Astrocyte (in vitro differentiated cells and primary cell): ENCODE data around the gene GSTP1. TPM values are rescaled to one million over a fixed set of nuclear protein-coding genes. Genes with fewer than 3 reads are reported as not detected.
"Not testable (repeated sequence)": the region's sequence is repeated elsewhere in the genome, so short reads cannot be mapped to it uniquely, and the experiment has no call there.

ENCODE experiments used
- DNase-seq: peaks from one replicate; pipeline ENCODE4 v3.0.0-alpha.2; 2010; ENCODE audit warnings: low read depth
- FAIRE-seq: peaks from 2 replicates; lab custom pipeline; 2011; peaks lifted over from hg19 to GRCh38; lab: Jason Lieb, UNC
- H2AFZ ChIP-seq: 2 replicates; pipeline ENCODE4 v1.6.0; 2012; ENCODE audit warnings: low read depth, low read length, inconsistent platforms
- H3K27ac ChIP-seq: 2 replicates; pipeline ENCODE4 v1.5.1; 2011; ENCODE audit warnings: low read depth, low read length, inconsistent platforms
- H3K27me3 ChIP-seq: 2 replicates; pipeline ENCODE4 v1.6.0; 2011; ENCODE audit warnings: low read length, inconsistent platforms; ENCODE audit not compliant: insufficient read depth
- H3K36me3 ChIP-seq: 2 replicates; pipeline ENCODE4 v1.5.1; 2011; ENCODE audit warnings: low read length, inconsistent platforms; ENCODE audit not compliant: insufficient read depth
- H3K4me1 ChIP-seq: 2 replicates; pipeline ENCODE4 v1.5.1; 2011; ENCODE audit warnings: low read length, inconsistent platforms; ENCODE audit not compliant: insufficient read depth
- H3K4me2 ChIP-seq: 2 replicates; pipeline ENCODE4 v1.6.0; 2012; ENCODE audit warnings: low read length, inconsistent platforms
- H3K4me3 ChIP-seq: 2 replicates; pipeline ENCODE4 v1.5.1; 2011; ENCODE audit warnings: low read depth, mild to moderate bottlenecking, low read length, inconsistent platforms; ENCODE audit not compliant: insufficient read depth
- H3K79me2 ChIP-seq: 2 replicates; pipeline ENCODE4 v1.6.0; 2012; ENCODE audit warnings: mild to moderate bottlenecking, low read length, inconsistent platforms; ENCODE audit not compliant: insufficient read depth
- H3K9ac ChIP-seq: 2 replicates; pipeline ENCODE4 v1.6.0; 2012; ENCODE audit warnings: mild to moderate bottlenecking, low read length, inconsistent platforms
- H3K9me3 ChIP-seq: 2 replicates; pipeline ENCODE4 v1.5.1; 2012; ENCODE audit warnings: low read depth, mild to moderate bottlenecking, low read length, inconsistent platforms; ENCODE audit not compliant: insufficient read depth
- H4K20me1 ChIP-seq: 2 replicates; pipeline ENCODE4 v1.6.0; 2012; ENCODE audit warnings: low read length, inconsistent platforms; ENCODE audit not compliant: insufficient read depth
- H3K27ac Mint-ChIP-seq: one replicate; pipeline ENCODE4 v1.8.0; 2021; ENCODE audit warnings: mild to moderate bottlenecking, mixed read lengths; ENCODE audit not compliant: unreplicated experiment
- H3K27me3 Mint-ChIP-seq: one replicate; pipeline ENCODE4 v1.8.0; 2021; ENCODE audit warnings: low read depth, mixed read lengths; ENCODE audit not compliant: unreplicated experiment
- H3K36me3 Mint-ChIP-seq: one replicate; pipeline ENCODE4 v1.8.0; 2021; ENCODE audit warnings: low read depth, mixed read lengths; ENCODE audit not compliant: unreplicated experiment
- H3K4me1 Mint-ChIP-seq: one replicate; pipeline ENCODE4 v1.8.0; 2021; ENCODE audit warnings: low read depth, mixed read lengths; ENCODE audit not compliant: unreplicated experiment
- H3K4me3 Mint-ChIP-seq: one replicate; pipeline ENCODE4 v1.8.0; 2021; ENCODE audit warnings: mild to moderate bottlenecking, moderate library complexity, mixed read lengths; ENCODE audit not compliant: unreplicated experiment
- H3K9me3 Mint-ChIP-seq: one replicate; pipeline ENCODE4 v1.8.0; 2021; ENCODE audit warnings: mild to moderate bottlenecking, mixed read lengths; ENCODE audit not compliant: unreplicated experiment
- CTCF ChIP-seq: IDR thresholded peaks from 2 replicates; pipeline ENCODE4 v1.5.1; 2011; ENCODE audit warnings: low read depth, mild to moderate bottlenecking, inconsistent platforms, low read length, moderate library complexity; ENCODE audit not compliant: insufficient read depth
- EZH2 ChIP-seq: IDR thresholded peaks from 2 replicates; pipeline ENCODE4 v1.6.1; 2012; ENCODE audit warnings: mild to moderate bottlenecking, low read length, inconsistent platforms; ENCODE audit not compliant: insufficient read depth
- total RNA-seq: library from RNA; stranded (reverse); gene quantifications from 2 replicates; pipeline ENCODE4 v1.2.1, GENCODE V29; 2021

The GSTP1 gene
- total RNA-seq, 1 donor from 2014 or later: 1,365 TPM

GRCh38 chr11:67616431-67617242 lies 33.0 kb downstream of the GSTP1 start:
- no peak for FAIRE-seq
- Histone ChIP-seq H4K20me1 (no peaks in the 10 kb centered on the region), H2AFZ (no peak overlapping the region), H3K27ac (no peak overlapping the region), H3K9me3 (no peaks in the 10 kb centered on the region), H3K79me2 (no peaks in the 10 kb centered on the region), H3K9ac (no peak overlapping the region), H3K4me3 (no peak overlapping the region), H3K4me2 (no peak overlapping the region), H3K36me3 (no peaks in the 10 kb centered on the region), H3K4me1 (peaks cover 4% of the 10 kb centered on the region), H3K27me3 (peaks cover 13% of the 10 kb centered on the region)
- Mint-ChIP-seq H3K4me3 (no peak overlapping the region), H3K9me3 (peaks cover 5% of the 10 kb centered on the region), H3K4me1 (no peaks in the 10 kb centered on the region), H3K27ac (no peak overlapping the region), H3K36me3 (peaks cover 2% of the 10 kb centered on the region), H3K27me3 (peaks cover 32% of the 10 kb centered on the region)
- no peak for DNase-seq
- no peak for TF ChIP-seq EZH2
- TF ChIP-seq CTCF: no peak

GRCh38 chr11:67617243-67617953 lies 33.8 kb downstream of the GSTP1 start:
- no peaks in the 10 kb centered on the region for H3K9me3 ChIP-seq
- peaks cover 37% of the 10 kb centered on the region for H3K27me3 Mint-ChIP-seq
- H3K27ac ChIP-seq: no peak overlapping the region
- H3K4me2 ChIP-seq: no peak overlapping the region
- peaks cover 13% of the 10 kb centered on the region for H3K27me3 ChIP-seq
- peaks cover 5% of the 10 kb centered on the region for H3K9me3 Mint-ChIP-seq
- no peaks in the 10 kb centered on the region for H3K79me2 ChIP-seq
- no peak overlapping the region for H3K9ac ChIP-seq
- peaks cover 1% of the 10 kb centered on the region for H3K4me1 Mint-ChIP-seq
- no peak overlapping the region for H2AFZ ChIP-seq
- no peaks in the 10 kb centered on the region for H3K36me3 Mint-ChIP-seq
- no peaks in the 10 kb centered on the region for H4K20me1 ChIP-seq
- no peak overlapping the region for H3K4me3 Mint-ChIP-seq
- H3K27ac Mint-ChIP-seq: no peak overlapping the region
- DNase-seq (no peak), FAIRE-seq (no peak)
- TF ChIP-seq EZH2 (no peak), CTCF (no peak)
- no peak overlapping the region for H3K4me3 ChIP-seq
- no peaks in the 10 kb centered on the region for H3K36me3 ChIP-seq
- peaks cover 4% of the 10 kb centered on the region for H3K4me1 ChIP-seq

DNA sequence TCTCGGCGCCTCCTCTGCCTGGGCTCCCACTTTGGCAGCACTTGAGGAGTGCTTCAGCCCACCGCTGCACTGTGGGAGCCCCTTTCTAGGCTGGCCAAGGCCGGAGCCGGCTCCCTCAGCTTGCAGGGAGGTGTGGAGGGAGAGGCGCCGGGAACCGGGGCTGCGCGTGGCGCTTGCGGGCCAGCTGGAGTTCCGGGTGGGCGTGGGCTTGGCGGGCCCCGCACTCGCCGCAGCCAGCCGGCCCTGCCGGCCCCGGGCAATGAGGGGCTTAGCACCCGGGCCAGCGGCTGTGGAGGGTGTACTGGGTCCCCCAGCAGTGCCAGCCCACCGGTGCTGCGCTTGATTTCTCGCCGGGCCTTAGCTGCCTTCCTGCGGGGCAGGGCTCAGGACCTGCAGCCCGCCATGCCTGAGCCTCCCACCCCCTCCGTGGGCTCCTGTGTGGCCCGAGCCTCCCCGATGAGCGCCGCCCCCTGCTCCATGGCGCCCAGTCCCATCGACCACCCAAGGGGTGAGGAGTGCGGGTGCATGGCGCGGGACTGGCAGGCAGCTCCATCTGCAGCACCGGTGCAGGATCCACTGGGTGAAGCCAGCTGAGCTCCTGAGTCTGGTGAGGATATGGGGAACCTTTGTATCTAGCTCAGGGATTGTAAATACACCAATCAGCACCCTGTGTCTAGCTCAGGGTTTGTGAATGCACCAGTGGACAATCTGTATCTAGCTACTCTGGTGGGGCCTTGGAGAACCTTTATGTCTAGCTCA lies 35.5 kb downstream of the GSTP1 start:
- H3K9me3 Mint-ChIP-seq, H3K4me1 Mint-ChIP-seq, H3K27ac ChIP-seq, H2AFZ ChIP-seq, H3K4me3 ChIP-seq, H3K79me2 ChIP-seq, FAIRE-seq, H3K9ac ChIP-seq, H3K36me3 Mint-ChIP-seq, DNase-seq, H3K4me2 ChIP-seq, H3K4me1 ChIP-seq, H3K36me3 ChIP-seq, H3K27ac Mint-ChIP-seq, H3K9me3 ChIP-seq, H4K20me1 ChIP-seq: not testable (repeated sequence)
- peak overlapping the region; percentile 85 for H3K4me3 Mint-ChIP-seq
- peaks cover 44% of the 10 kb centered on the region for H3K27me3 Mint-ChIP-seq
- peaks cover 13% of the 10 kb centered on the region for H3K27me3 ChIP-seq

GRCh38 chr11:67619683-67620618 lies 36.3 kb downstream of the GSTP1 start:
- H2AFZ ChIP-seq, H3K27ac Mint-ChIP-seq, H3K36me3 Mint-ChIP-seq: not testable (repeated sequence)

More at GRCh38 chr11:67619683-67620618, 36.3 kb downstream of the GSTP1 start:
- not testable (repeated sequence) for H3K9ac ChIP-seq, H3K4me1 ChIP-seq, H4K20me1 ChIP-seq, DNase-seq, H3K9me3 Mint-ChIP-seq, H3K4me3 ChIP-seq, H3K4me1 Mint-ChIP-seq, H3K9me3 ChIP-seq, FAIRE-seq, H3K27ac ChIP-seq, H3K4me2 ChIP-seq, H3K79me2 ChIP-seq, H3K36me3 ChIP-seq
- Mint-ChIP-seq H3K4me3 (peak overlapping the region; percentile 85), H3K27me3 (peaks cover 44% of the 10 kb centered on the region)
- H3K27me3 ChIP-seq: peaks cover 13% of the 10 kb centered on the region
